ENCODE data around the gene GPR42.

GRCh38 chr19:35332817-35333216 lies 38.1 kb upstream of the GPR42 start:
- TF ChIP-seq CTCF (IDR thresholded peaks at IDR 0.05), result no peak
- no peak for TF ChIP-seq POLR2A (IDR thresholded peaks at IDR 0.05)

All from adrenal gland (tissue), 5 donors.